Sigmoid colon (tissue), 7 donors: ENCODE measurements around the gene FNIP2. TPM values are rescaled to one million over a fixed set of nuclear protein-coding genes. Genes with fewer than 3 reads are reported as not detected.

Experiments used
- DNase-seq: peaks from one replicate; pipeline ENCODE4 v3.0.0-alpha.2; 2019
- H3K27ac ChIP-seq, 4 donors: fragments of 200-600 bp; sonication (generic); one replicate each; pipeline ENCODE4 v1.5.1; 2016 to 2019; ENCODE audit warnings: mild to moderate bottlenecking in 1 of 4
- H3K27me3 ChIP-seq, 3 donors: fragments of 200-600 bp; sonication (generic); one replicate each; pipeline ENCODE4 v1.5.1; 2019; ENCODE audit warnings: mild to moderate bottlenecking in 1 of 3
- H3K36me3 ChIP-seq, 4 donors: fragments of 200-600 bp; sonication (generic); one replicate each; pipeline ENCODE4 v1.5.1; 2016 to 2019
- H3K4me1 ChIP-seq, 4 donors: fragments of 200-600 bp; sonication (generic); one replicate each; pipeline ENCODE4 v1.5.1; 2017 to 2019
- H3K4me3 ChIP-seq, 4 donors: fragments of 200-600 bp; sonication (generic); one replicate each; pipeline ENCODE4 v1.5.1; 2017 to 2019; ENCODE audit warnings: mild to moderate bottlenecking in 2 of 4, moderate library complexity in 1 of 4
- H3K9me3 ChIP-seq, 4 donors: fragments of 200-600 bp in 3 of 4; sonication (generic) in 3 of 4; one replicate each; pipeline versions ENCODE4 v1.5.1 to v1.6.1; 2013 to 2019
- EP300 ChIP-seq, 4 donors: sonication (generic); formaldehyde crosslinking; IDR thresholded peaks; one replicate each; pipeline ENCODE4 v1.6.1; 2017; ENCODE audit warnings: antibody characterized with exemption in 4 of 4
- POLR2A ChIP-seq, 2 donors: fragments of 450-650 bp; IDR thresholded peaks; one replicate each; pipeline ENCODE4 v1.6.1; 2016; ENCODE audit warnings: antibody characterized with exemption in 2 of 2, mild to moderate bottlenecking in 2 of 2, moderate library complexity in 2 of 2
- POLR2AphosphoS5 ChIP-seq, 4 donors: sonication (generic); formaldehyde crosslinking; IDR thresholded peaks; one replicate each; pipeline ENCODE4 v1.6.1; 2017; ENCODE audit warnings: antibody characterized with exemption in 4 of 4
- WGBS, 2 donors: extraction: QIAGEN DNeasy Blood & Tissue Kit; methylation state at CpG; one replicate each; pipeline ENCODE4 v1.1.7; 2013; 5-methylcytosine and 5-hydroxymethylcytosine counted together
- intact Hi-C: fragments of 100-400 bp; cut with DNase I; formaldehyde crosslinking; loops from one replicate; pipeline ENCODE4 v1.15.1; 2023
- polyA plus RNA-seq, 3 donors: library from polyadenylated mRNA; stranded (reverse); fragments of 200-250 nt; gene quantifications; one replicate each; pipeline ENCODE4 v1.2.3, GENCODE V29; 2013
- total RNA-seq, 4 donors: library from RNA; depleted of rRNA; stranded (reverse); fragments of >200 nt; gene quantifications; one replicate each; pipeline ENCODE4 v1.1.0, GENCODE V29; 2016
- TF ChIP-seq, protein P1 (sequence below), 4 experiments: fragments of 450-650 bp in 3 of 4; fragments of 200-600 bp in 1 of 4; IDR thresholded peaks; one replicate each; pipeline ENCODE4 v1.5.1; 2016 to 2019; ENCODE audit warnings: antibody characterized with exemption in 4 of 4, mild to moderate bottlenecking in 3 of 4, moderate library complexity in 2 of 4
- donor health status: healthy with polysubstance abuse.
- donor health status: Bipolar disorder and iron deficiency.
- donor health status: healthy.

The FNIP2 gene
- total and polyA plus RNA-seq, 7 donors: 14.4 to 38.9 (median 35.2) TPM

DNA sequence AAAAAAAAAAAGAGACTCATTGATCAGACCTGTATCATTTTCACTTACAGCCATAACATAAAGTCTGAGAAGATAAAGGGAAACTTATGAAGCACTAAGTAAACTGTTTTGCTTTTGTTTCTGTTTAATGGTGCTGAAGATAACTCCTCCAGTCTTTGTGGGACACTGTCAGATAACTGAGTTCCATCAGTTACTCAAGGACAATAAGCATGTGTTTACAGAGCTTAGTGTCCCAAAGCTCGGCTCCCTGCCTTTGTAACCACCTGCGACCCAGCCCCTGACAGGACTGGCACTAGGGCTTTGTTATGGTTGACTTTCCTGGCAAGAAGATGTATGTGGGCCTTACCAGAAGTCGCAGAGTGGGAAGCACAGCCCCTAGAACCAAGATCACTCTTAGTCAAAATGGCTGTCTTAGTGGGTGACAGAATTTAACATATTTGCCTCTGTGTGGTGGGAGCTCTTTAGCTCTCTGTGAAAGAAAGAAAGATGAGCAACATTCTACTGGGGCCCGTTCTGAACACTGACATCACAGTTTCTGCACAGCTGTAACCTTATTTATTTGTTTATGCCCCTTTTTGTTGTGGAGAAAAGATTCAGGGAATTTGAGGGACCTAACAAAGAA is 68.1 kb downstream of the FNIP2 start:
- intact Hi-C loops: no loop called here
- H3K4me3 ChIP-seq: no peak overlapping the region
- H3K27me3 ChIP-seq: no peaks in the 10 kb centered on the region
- H3K36me3 ChIP-seq: peaks cover 0 to 53% (median 9%) of the 10 kb centered on the region in 4 donors
- H3K27ac ChIP-seq: no peak overlapping the region
- DNase-seq: no peak
- TF ChIP-seq, protein P1, sequence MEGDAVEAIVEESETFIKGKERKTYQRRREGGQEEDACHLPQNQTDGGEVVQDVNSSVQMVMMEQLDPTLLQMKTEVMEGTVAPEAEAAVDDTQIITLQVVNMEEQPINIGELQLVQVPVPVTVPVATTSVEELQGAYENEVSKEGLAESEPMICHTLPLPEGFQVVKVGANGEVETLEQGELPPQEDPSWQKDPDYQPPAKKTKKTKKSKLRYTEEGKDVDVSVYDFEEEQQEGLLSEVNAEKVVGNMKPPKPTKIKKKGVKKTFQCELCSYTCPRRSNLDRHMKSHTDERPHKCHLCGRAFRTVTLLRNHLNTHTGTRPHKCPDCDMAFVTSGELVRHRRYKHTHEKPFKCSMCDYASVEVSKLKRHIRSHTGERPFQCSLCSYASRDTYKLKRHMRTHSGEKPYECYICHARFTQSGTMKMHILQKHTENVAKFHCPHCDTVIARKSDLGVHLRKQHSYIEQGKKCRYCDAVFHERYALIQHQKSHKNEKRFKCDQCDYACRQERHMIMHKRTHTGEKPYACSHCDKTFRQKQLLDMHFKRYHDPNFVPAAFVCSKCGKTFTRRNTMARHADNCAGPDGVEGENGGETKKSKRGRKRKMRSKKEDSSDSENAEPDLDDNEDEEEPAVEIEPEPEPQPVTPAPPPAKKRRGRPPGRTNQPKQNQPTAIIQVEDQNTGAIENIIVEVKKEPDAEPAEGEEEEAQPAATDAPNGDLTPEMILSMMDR (IDR thresholded peaks at IDR 0.05): no peak
- TF ChIP-seq POLR2AphosphoS5 (IDR thresholded peaks at IDR 0.05): no peak
- H3K9me3 ChIP-seq: no peaks in the 10 kb centered on the region
- no peaks in the 10 kb centered on the region for H3K4me1 ChIP-seq
- 62 to 86% methylated on average over 4 of the region's 4 CpGs for WGBS, 2 donors

DNA sequence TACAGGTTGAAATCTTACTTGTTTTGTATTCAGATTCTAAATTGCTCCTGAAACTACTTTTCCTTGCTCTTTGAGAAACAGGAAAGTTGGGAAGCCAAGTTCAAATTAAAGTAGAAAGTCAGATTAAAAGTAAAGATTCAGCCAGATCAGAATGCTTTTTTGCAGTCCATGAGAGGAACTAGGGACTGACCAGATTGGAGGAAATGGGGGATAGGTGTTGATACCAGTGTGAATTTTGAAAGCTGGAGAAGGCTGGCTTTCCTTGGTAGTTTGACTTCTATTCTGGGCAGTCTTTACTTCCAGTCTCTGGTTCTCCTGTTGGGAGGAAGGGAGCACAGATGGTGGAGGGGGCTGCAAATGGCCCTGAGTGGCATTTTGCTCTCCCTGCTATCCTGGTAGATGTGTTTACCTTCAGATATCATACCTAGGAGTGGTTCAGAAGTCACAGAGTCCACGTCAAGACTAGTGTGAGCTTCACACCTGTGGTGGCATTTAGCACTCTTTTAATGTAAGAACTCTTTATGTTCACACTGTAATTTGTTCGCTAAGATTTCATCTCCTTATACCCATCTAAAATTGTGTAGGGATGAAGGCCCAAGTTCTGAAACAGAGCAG is 68.8 kb downstream of the FNIP2 start:
- Histone ChIP-seq H3K27me3 (no peaks in the 10 kb centered on the region), H3K36me3 (peaks cover 0 to 46% (median 9%) of the 10 kb centered on the region in 4 donors), H3K4me1 (no peaks in the 10 kb centered on the region), H3K9me3 (no peaks in the 10 kb centered on the region), H3K27ac (no peak overlapping the region), H3K4me3 (no peak overlapping the region)
- WGBS, 2 donors: 28 to 62% methylated on average over 2 of the region's 2 CpGs
- DNase-seq: no peak
- TF ChIP-seq, protein P1 (IDR thresholded peaks at IDR 0.05): no peak
- no peak for TF ChIP-seq POLR2AphosphoS5 (IDR thresholded peaks at IDR 0.05)
- TF ChIP-seq EP300 (IDR thresholded peaks at IDR 0.05): no peak
- TF ChIP-seq POLR2A (IDR thresholded peaks at IDR 0.05): no peak
- intact Hi-C loops: no loop called here

DNA sequence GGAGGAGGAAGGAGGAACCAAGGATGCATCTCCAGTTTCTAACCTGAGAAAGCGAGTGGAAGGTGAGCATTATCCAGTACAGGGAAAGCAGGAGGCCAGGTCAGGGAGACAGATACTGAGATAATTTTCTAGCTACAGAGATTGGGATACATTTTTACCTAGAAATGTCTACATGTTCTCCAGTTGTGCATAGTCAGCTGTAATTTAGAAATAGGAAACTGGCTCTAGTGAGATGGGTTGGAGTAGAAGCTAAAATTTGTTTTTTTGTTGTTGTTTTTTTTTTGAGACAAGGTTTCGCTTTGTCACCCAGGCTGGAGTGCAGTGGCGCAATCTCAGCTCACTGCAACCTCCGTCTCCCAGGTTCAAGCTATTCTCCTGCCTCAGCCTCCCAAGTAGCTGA is 71.3 kb downstream of the FNIP2 start:
- intact Hi-C loops: loop anchor here (5.0 kb wide), 1 partner anchor 607 kb away; no protein-coding TSS in a partner anchor

DNA sequence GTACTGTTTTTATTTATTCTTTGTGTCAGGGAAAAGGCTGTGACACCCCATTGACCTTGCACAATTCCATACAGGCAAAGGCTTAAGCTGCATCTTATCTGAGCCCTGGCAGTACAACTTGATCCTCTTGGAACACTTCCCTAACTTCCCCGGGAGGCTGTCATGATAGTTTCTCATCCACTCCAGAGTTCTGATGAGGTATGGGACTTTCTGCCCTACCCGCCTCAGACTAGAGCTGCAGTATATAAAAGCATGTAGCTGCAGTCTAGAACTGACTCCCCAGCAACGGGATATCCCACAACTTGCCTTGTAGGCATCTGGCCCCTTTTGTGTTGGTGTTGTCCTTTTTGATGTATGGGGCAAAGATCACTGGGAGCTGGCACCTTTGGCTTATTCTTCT is 72.7 kb downstream of the FNIP2 start:
- 84 to 91% methylated on average over 3 of the region's 3 CpGs for WGBS, 2 donors
- intact Hi-C loops: loop anchor here (5.0 kb wide), 1 partner anchor 606 kb away; no protein-coding TSS in a partner anchor
- peaks cover 0 to 33% (median 2%) of the 10 kb centered on the region in 4 donors for H3K36me3 ChIP-seq

More for the DNA sequence above, 71.3 kb downstream of the FNIP2 start:
- H3K27me3 ChIP-seq: no peaks in the 10 kb centered on the region
- H3K4me3 ChIP-seq: no peak overlapping the region
- H3K36me3 ChIP-seq: peaks cover 0 to 42% (median 9%) of the 10 kb centered on the region in 4 donors
- H3K27ac ChIP-seq: no peak overlapping the region
- H3K9me3 ChIP-seq: no peaks in the 10 kb centered on the region
- no peak for DNase-seq
- WGBS, 2 donors: 97% methylated on average over 4 of the region's 4 CpGs
- TF ChIP-seq POLR2A (IDR thresholded peaks at IDR 0.05) (no peak), POLR2AphosphoS5 (IDR thresholded peaks at IDR 0.05) (no peak), EP300 (IDR thresholded peaks at IDR 0.05) (no peak)
- TF ChIP-seq, protein P1 (IDR thresholded peaks at IDR 0.05): no peak
- no peaks in the 10 kb centered on the region for H3K4me1 ChIP-seq

More for the DNA sequence above, 72.7 kb downstream of the FNIP2 start:
- H3K4me3 ChIP-seq: no peak overlapping the region
- no peaks in the 10 kb centered on the region for H3K4me1 ChIP-seq
- H3K9me3 ChIP-seq: no peaks in the 10 kb centered on the region
- DNase-seq: no peak
- TF ChIP-seq POLR2A (IDR thresholded peaks at IDR 0.05) (no peak), EP300 (IDR thresholded peaks at IDR 0.05) (no peak), POLR2AphosphoS5 (IDR thresholded peaks at IDR 0.05) (no peak)
- TF ChIP-seq, protein P1 (IDR thresholded peaks at IDR 0.05): no peak
- H3K27ac ChIP-seq: no peak overlapping the region
- no peaks in the 10 kb centered on the region for H3K27me3 ChIP-seq
